Panc1 (cell line): ENCODE measurements around the gene BTD. TPM values are rescaled to one million over a fixed set of nuclear protein-coding genes. Genes with fewer than 3 reads are reported as not detected.

Experiments used
- ATAC-seq: fragments of 200-7000 bp; cut with Tn5 transposase; 2 replicates; pipeline ENCODE4 v1.9.1; 2020; ENCODE audit warnings: mild to moderate bottlenecking, moderate library complexity
- BruUV-seq: library from RNA; stranded (reverse); fragments of 400-500 nt; replicated peaks from 2 replicates; lab custom pipeline; 2021; lab: Mats Ljungman, UMichigan
- CTCF ChIA-PET: fragments of 300-600 bp; sonication (Branson Sonifier 250); formaldehyde crosslinking; loops from one replicate; lab custom pipeline; 2022; ENCODE audit warnings: antibody characterized with exemption; lab: Charles Lee
- POLR2A ChIA-PET: fragments of 300-600 bp; sonication (Branson Sonifier 250); formaldehyde crosslinking; loops from one replicate; lab custom pipeline; 2022; ENCODE audit warnings: antibody characterized with exemption; lab: Charles Lee
- DNase-seq: peaks from one replicate; pipeline ENCODE4 v3.0.0-alpha.2; 2010; ENCODE audit warnings: low read depth, low spot score
- H3K27ac ChIP-seq: 2 replicates; pipeline ENCODE4 v1.5.1; 2011; ENCODE audit warnings: mild to moderate bottlenecking, low read length, inconsistent platforms
- H3K27me3 ChIP-seq: fragments of 200-500 bp; sonication (Bioruptor generic); 2 replicates; pipeline ENCODE4 v1.6.0; 2014; ENCODE audit warnings: low read length, inconsistent platforms; ENCODE audit not compliant: control insufficient read depth, insufficient read depth
- H3K36me3 ChIP-seq: fragments of 200-500 bp; sonication (Bioruptor generic); 2 replicates; pipeline ENCODE4 v1.5.1; 2014; ENCODE audit warnings: inconsistent platforms, mild to moderate bottlenecking, low read length, moderate library complexity; ENCODE audit not compliant: control insufficient read depth, insufficient read depth
- H3K4me1 ChIP-seq: 2 replicates; pipeline ENCODE4 v1.5.1; 2011; ENCODE audit warnings: inconsistent platforms, mild to moderate bottlenecking, low read length, moderate library complexity; ENCODE audit not compliant: control insufficient read depth, insufficient read depth
- H3K4me3 ChIP-seq, 2 experiments: 2 replicates each; pipeline ENCODE4 v1.5.1; 2011 to 2012; ENCODE audit warnings: low read depth in 2 of 2, low read length in 2 of 2, mild to moderate bottlenecking in 2 of 2, inconsistent platforms in 1 of 2, moderate library complexity in 1 of 2
- H3K9me3 ChIP-seq: fragments of 200-500 bp; sonication (Bioruptor generic); 2 replicates; pipeline ENCODE4 v1.5.1; 2014; ENCODE audit warnings: low read depth, mild to moderate bottlenecking, inconsistent platforms, low read length, moderate library complexity; ENCODE audit not compliant: control insufficient read depth, insufficient read depth
- CTCF ChIP-seq: fragments of 450-650 bp; IDR thresholded peaks from 2 replicates; pipeline ENCODE4 v1.5.1; 2017; ENCODE audit warnings: mild to moderate bottlenecking
- POLR2AphosphoS5 ChIP-seq: IDR thresholded peaks from 2 replicates; pipeline ENCODE4 v1.6.1; 2012; ENCODE audit warnings: mild to moderate bottlenecking, low read depth, low read length, moderate library complexity
- REST ChIP-seq, 2 experiments: IDR thresholded peaks; 2 replicates each; pipeline ENCODE4 v1.6.1; 2011 to 2012; ENCODE audit warnings: low read depth in 2 of 2, control low read depth in 1 of 2, low read length in 1 of 2, mild to moderate bottlenecking in 1 of 2, moderate library complexity in 1 of 2; ENCODE audit not compliant: insufficient read depth in 1 of 2
- SIN3A ChIP-seq: IDR thresholded peaks from 2 replicates; pipeline ENCODE4 v1.6.1; 2012; ENCODE audit warnings: low read depth, mild to moderate bottlenecking, low read length, moderate library complexity, borderline replicate concordance; ENCODE audit not compliant: insufficient read depth
- TCF7L2 ChIP-seq: IDR thresholded peaks from 2 replicates; pipeline ENCODE4 v1.6.1; 2011; ENCODE audit warnings: mild to moderate bottlenecking, low read depth, low read length, inconsistent platforms
- in situ Hi-C: cut with HindIII; loops from 2 replicates; pipeline ENCODE4 v1.10.0; 2016; ENCODE audit warnings: low sequenced_read_pairs, low pct_unique_long_range_greater_than_20kb
- intact Hi-C: fragments of 100-400 bp; cut with micrococcal nuclease; formaldehyde crosslinking; loops from one replicate; pipeline ENCODE4 v1.10.0; 2022; ENCODE audit not compliant: unreplicated experiment
- total RNA-seq: library from RNA; stranded (reverse); gene quantifications from one replicate; pipeline ENCODE4 v1.2.1, GENCODE V29; 2021; ENCODE audit not compliant: unreplicated experiment

The BTD gene
- total RNA-seq, 1 experiment from 2014 or later, result 22.7 TPM

DNA sequence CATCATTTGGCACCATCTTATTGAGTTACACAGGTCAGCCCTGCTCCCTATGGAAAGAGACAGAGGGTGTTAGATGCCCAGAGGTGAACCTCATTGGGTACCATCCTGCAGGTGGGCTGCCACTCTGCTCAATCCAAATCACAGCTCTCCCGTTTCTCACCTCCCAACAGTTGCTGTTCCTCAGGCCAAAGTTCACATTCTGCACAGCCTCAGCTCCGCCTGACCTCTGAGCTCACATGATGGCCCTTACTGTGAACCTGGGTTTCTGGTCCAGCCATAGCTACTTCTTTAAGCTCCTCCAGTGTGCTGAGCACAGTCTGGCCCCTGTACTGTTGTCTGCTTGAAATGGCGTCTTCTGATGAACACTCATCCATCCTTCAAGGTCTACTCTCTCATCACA lies 47.8 kb downstream of the BTD start:
- POLR2A ChIA-PET, result no interaction called here
- ATAC-seq, result no peak
- no peaks in the 10 kb centered on the region for H3K27me3 ChIP-seq
- no peak overlapping the region for H3K4me3 ChIP-seq
- no peak for DNase-seq
- in situ Hi-C loops, result no loop called here
- TF ChIP-seq SIN3A, result no peak
- H3K4me1 ChIP-seq, result peaks cover 27% of the 10 kb centered on the region
- H3K27ac ChIP-seq, result peak overlapping the region; percentile 94
- intact Hi-C loops, result no loop called here
- H3K9me3 ChIP-seq, result no peaks in the 10 kb centered on the region
- CTCF ChIA-PET, result no interaction called here
- BruUV-seq, result no TSS peak
- no peaks in the 10 kb centered on the region for H3K36me3 ChIP-seq

- H3K36me3 ChIP-seq, result no peaks in the 10 kb centered on the region
- no peaks in the 10 kb centered on the region for H3K9me3 ChIP-seq
- in situ Hi-C loops (no loop called here), intact Hi-C loops (no loop called here)
- H3K4me3 ChIP-seq, result no peak overlapping the region
- ChIA-PET POLR2A (no interaction called here), CTCF (no interaction called here)
- H3K27ac ChIP-seq, result peak overlapping the region; percentile 94
- TF ChIP-seq REST (IDR thresholded peaks at IDR 0.05; ENCODE audit: insufficient read depth in 1 of 2, low read depth in 2 of 2, low read length in 1 of 2) (no peak), SIN3A (no peak), POLR2AphosphoS5 (no peak), TCF7L2 (no peak), CTCF (no peak)
- DNase-seq (no peak), ATAC-seq (no peak)
- peaks cover 27% of the 10 kb centered on the region for H3K4me1 ChIP-seq
- BruUV-seq, result no TSS peak
- no peaks in the 10 kb centered on the region for H3K27me3 ChIP-seq
These were observed 48.3 kb downstream of the BTD start for GRCh38 chr3:15649858-15650257.

DNA sequence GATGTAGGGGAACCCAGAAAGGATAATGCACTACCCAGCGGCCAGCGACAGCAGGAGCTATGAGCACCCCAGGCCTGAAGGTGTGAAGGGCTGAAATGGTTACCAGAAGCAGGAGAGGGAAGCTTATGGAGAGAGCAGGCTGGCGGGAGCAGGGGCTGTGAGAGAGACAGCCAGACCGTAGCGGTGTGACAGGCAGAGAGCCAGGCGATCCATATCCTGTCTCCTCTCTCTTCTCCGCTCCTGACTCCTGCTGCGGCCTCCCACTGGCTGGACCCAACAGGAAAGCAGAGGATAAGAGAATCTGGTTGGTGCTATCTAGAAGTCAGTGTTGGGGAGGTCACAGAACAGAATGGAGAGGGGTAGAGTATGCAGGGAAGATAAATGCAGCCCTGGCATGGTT lies 49.9 kb downstream of the BTD start:
- no peak for TF ChIP-seq TCF7L2
- TF ChIP-seq CTCF, result no peak
- TF ChIP-seq POLR2AphosphoS5, result no peak
- no peak for TF ChIP-seq REST (IDR thresholded peaks at IDR 0.05; ENCODE audit: insufficient read depth in 1 of 2, low read depth in 2 of 2, low read length in 1 of 2)
- Histone ChIP-seq H3K4me3 (no peak overlapping the region), H3K9me3 (peaks cover 3% of the 10 kb centered on the region; the same call in 1 of the 2 replicates), H3K36me3 (no peaks in the 10 kb centered on the region), H3K4me1 (peaks cover 14% of the 10 kb centered on the region), H3K27ac (peak overlapping the region; percentile 57; the same call in 1 of the 2 replicates), H3K27me3 (no peaks in the 10 kb centered on the region)
- in situ Hi-C loops (no loop called here), intact Hi-C loops (no loop called here)
- BruUV-seq, result no TSS peak
- ChIA-PET CTCF (no interaction called here), POLR2A (no interaction called here)
- ATAC-seq (no peak), DNase-seq (no peak)
